GM23338 (cell line): ENCODE results near the gene SMIM41. TPM values are rescaled to one million over a fixed set of nuclear protein-coding genes. Genes with fewer than 3 reads are reported as not detected.

Experiments
- ATAC-seq: fragments of 200-7000 bp; cut with Tn5 transposase; 3 replicates; pipeline ENCODE4 v1.9.1; 2020
- DNase-seq: peaks from one replicate; pipeline ENCODE4 v3.0.0-alpha.2; 2015; ENCODE audit warnings: low spot score
- H2AFZ ChIP-seq: fragments of 200-600 bp; sonication (generic); 2 replicates; pipeline ENCODE4 v1.8.0; 2016; ENCODE audit warnings: antibody characterized with exemption, mild to moderate bottlenecking, moderate library complexity
- H3F3A ChIP-seq: fragments of 200-600 bp; sonication (generic); replicated peaks from 2 replicates; pipeline ENCODE4 v1.8.0; 2017; ENCODE audit warnings: antibody characterized with exemption, mixed run types, low read depth
- H3K27ac ChIP-seq: fragments of 200-600 bp; sonication (generic); 2 replicates; pipeline ENCODE4 v1.6.1; 2016; ENCODE audit warnings: low read depth
- H3K27me3 ChIP-seq: fragments of 200-600 bp; sonication (generic); 2 replicates; pipeline ENCODE4 v1.8.0; 2016; ENCODE audit warnings: mild to moderate bottlenecking, mixed run types, moderate library complexity; ENCODE audit not compliant: insufficient read depth
- H3K36me3 ChIP-seq: fragments of 200-600 bp; sonication (generic); 2 replicates; pipeline ENCODE4 v1.8.0; 2016; ENCODE audit warnings: mild to moderate bottlenecking; ENCODE audit not compliant: insufficient read depth
- H3K4me1 ChIP-seq: fragments of 200-600 bp; sonication (generic); 2 replicates; pipeline ENCODE4 v1.8.0; 2016; ENCODE audit warnings: mild to moderate bottlenecking, moderate library complexity; ENCODE audit not compliant: insufficient read depth
- H3K4me2 ChIP-seq: fragments of 200-600 bp; sonication (generic); 2 replicates; pipeline ENCODE4 v1.7.1; 2017; ENCODE audit warnings: mixed run types
- H3K4me3 ChIP-seq: fragments of 200-600 bp; sonication (generic); 2 replicates; pipeline ENCODE4 v1.6.1; 2016; ENCODE audit warnings: mixed run types
- H3K79me2 ChIP-seq: fragments of 200-600 bp; sonication (generic); replicated peaks from 2 replicates; pipeline ENCODE4 v1.8.0; 2017; ENCODE audit warnings: mild to moderate bottlenecking; ENCODE audit not compliant: insufficient read depth
- H3K9me2 ChIP-seq: fragments of 200-600 bp; sonication (generic); 2 replicates; pipeline ENCODE4 v1.8.0; 2017; ENCODE audit not compliant: insufficient read depth
- H4K20me1 ChIP-seq: fragments of 200-600 bp; sonication (generic); replicated peaks from 2 replicates; pipeline ENCODE4 v1.8.0; 2017; ENCODE audit warnings: mild to moderate bottlenecking; ENCODE audit not compliant: insufficient read depth
- H3K27ac Mint-ChIP-seq: 2 replicates; pipeline ENCODE4 v1.8.0; 2020; ENCODE audit warnings: inconsistent platforms, mild to moderate bottlenecking, moderate library complexity, mixed read lengths
- H3K27me3 Mint-ChIP-seq: 3 replicates; pipeline ENCODE4 v1.8.0; 2022; ENCODE audit warnings: low read depth, mild to moderate bottlenecking, moderate library complexity, mixed read lengths, inconsistent platforms; ENCODE audit not compliant: insufficient read depth, poor library complexity
- H3K36me3 Mint-ChIP-seq: 3 replicates; pipeline ENCODE4 v1.8.0; 2021; ENCODE audit warnings: low read depth, mild to moderate bottlenecking, inconsistent platforms, moderate library complexity, mixed read lengths
- H3K4me1 Mint-ChIP-seq: 3 replicates; pipeline ENCODE4 v1.8.0; 2020; ENCODE audit warnings: mild to moderate bottlenecking, inconsistent platforms, mixed read lengths
- H3K4me3 Mint-ChIP-seq: 3 replicates; pipeline ENCODE4 v1.8.0; 2021; ENCODE audit warnings: moderate library complexity, mild to moderate bottlenecking, inconsistent platforms, mixed read lengths
- H3K9me3 Mint-ChIP-seq: 3 replicates; pipeline ENCODE4 v1.8.0; 2020; ENCODE audit warnings: moderate library complexity, mild to moderate bottlenecking, inconsistent platforms, mixed read lengths
- CREB1 ChIP-seq: fragments of 250-450 bp; sonication (Bioruptor Pico); IDR thresholded peaks from 2 replicates; pipeline ENCODE4 v1.5.0; 2020; ENCODE audit warnings: low read depth, mild to moderate bottlenecking, moderate library complexity
- EZH2 ChIP-seq: fragments of 200-600 bp; sonication (generic); IDR thresholded peaks from one replicate; pipeline ENCODE4 v1.8.0; 2017; ENCODE audit warnings: antibody characterized with exemption, mild to moderate bottlenecking, low read depth; ENCODE audit not compliant: unreplicated experiment
- POLR2AphosphoS5 ChIP-seq: IDR thresholded peaks from 2 replicates; pipeline ENCODE4 v1.6.1; 2016; ENCODE audit warnings: antibody characterized with exemption, low read depth
- REST ChIP-seq: IDR thresholded peaks from one replicate; pipeline ENCODE4 v1.6.1; 2018; ENCODE audit warnings: antibody characterized with exemption; ENCODE audit not compliant: unreplicated experiment
- ZNF331 ChIP-seq: fragments of 250-450 bp; sonication (Bioruptor Pico); IDR thresholded peaks from 2 replicates; pipeline ENCODE4 v1.5.0; 2020; ENCODE audit warnings: low read depth, mild to moderate bottlenecking, moderate library complexity
- polyA plus RNA-seq: library from polyadenylated mRNA; unstranded; fragments of >200 nt; fragmentation: Nextera tagmentation; extraction: Ambion mirVana; gene quantifications from 2 replicates; pipeline ENCODE4 v1.2.1, GENCODE V29; 2016
- total RNA-seq: library from RNA; depleted of rRNA; stranded (reverse); fragments of >200 nt; shearing (Covaris generic); gene quantifications from 2 replicates; pipeline ENCODE4 v1.2.3, GENCODE V29; 2014

SMIM41 gene
- total and polyA plus RNA-seq, 2 experiments from 2014 or later: 0.66 TPM

DNA sequence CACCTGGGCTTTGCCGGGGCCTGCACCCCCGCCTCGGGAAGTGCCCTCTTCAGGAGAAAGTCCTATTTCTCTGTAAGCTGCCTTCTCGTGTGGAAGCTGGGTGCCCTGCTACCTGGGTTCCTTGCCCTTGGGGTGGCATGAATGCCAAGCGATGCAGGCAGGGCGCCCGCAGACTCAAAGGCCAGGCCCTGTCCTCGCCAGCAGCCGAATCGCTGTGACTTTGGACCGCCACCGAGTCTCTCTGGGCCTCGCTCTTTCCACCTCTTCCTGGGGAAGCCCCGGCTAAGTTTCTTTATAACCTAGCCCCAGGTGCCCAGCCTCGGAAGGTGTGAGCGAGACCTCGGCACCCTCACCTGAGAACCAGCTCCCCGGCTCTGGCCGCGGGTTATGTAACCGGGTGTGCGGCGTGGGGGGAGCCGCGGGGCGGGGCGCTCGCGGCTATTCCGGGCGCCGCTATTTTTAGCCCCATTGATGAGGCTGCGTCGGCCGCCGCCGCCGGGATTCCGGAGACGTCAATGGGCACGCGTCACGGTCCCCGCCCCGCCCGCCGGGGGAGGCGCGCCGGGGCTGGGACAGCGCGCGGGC lies 42.8 kb upstream of the SMIM41 start:
- H3K27me3 Mint-ChIP-seq: peaks cover 37% of the 10 kb centered on the region
- peak; percentile 7 for ATAC-seq
- Histone ChIP-seq H2AFZ (peak overlapping the region; percentile 95), H3K4me3 (peak overlapping the region; percentile 66), H3K36me3 (no peaks in the 10 kb centered on the region), H3K4me2 (peak overlapping the region; percentile 88), H3K79me2 (peaks cover 15% of the 10 kb centered on the region), H3K4me1 (peaks cover 17% of the 10 kb centered on the region), H4K20me1 (peaks cover 12% of the 10 kb centered on the region), H3K27me3 (peaks cover 54% of the 10 kb centered on the region), H3K9me2 (no peaks in the 10 kb centered on the region), H3K27ac (peak overlapping the region; percentile 63; the same call in 1 of the 2 replicates), H3F3A (peaks cover 14% of the 10 kb centered on the region)
- peak overlapping the region; percentile 66 for H3K4me3 Mint-ChIP-seq
- H3K9me3 Mint-ChIP-seq: no peaks in the 10 kb centered on the region
- no peaks in the 10 kb centered on the region for H3K36me3 Mint-ChIP-seq
- H3K27ac Mint-ChIP-seq: no peak overlapping the region
- DNase-seq: peak; percentile 84
- H3K4me1 Mint-ChIP-seq: peaks cover 36% of the 10 kb centered on the region
- peak; percentile 84 for TF ChIP-seq CREB1
- no peak for TF ChIP-seq REST
- TF ChIP-seq POLR2AphosphoS5: no peak

DNA sequence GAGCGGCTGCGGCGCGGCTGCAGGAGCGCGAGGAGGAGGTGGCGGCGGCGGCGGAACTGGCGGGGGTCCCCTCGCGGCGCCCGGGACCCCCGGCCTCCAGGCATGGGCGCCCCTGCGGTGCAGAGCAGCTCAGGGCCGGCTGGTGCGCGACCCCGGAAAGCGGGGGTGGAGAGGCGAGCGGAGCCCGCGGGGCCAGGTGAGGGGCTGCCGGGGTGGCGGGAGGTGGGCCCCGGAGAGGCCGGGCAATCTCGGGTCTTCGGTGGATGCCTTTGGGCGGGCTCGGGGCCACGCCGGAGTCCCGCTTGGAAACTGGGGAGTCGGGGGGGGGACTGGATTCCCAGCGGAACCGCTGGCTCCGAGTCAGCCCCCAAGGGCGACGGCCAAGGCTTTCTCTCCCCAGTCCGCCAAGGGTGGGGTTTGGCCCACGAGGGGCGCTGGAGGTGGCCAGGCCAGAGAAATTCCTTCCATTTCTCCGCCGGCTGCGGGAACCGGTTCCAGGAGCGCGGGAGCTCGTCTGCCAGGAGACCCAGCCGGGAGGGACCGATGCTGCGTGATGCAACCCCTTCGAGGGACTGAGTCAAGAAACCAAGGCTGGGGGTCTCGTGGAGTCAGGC lies 42.1 kb upstream of the SMIM41 start:
- peaks cover 36% of the 10 kb centered on the region for H3K4me1 Mint-ChIP-seq
- H3K4me3 Mint-ChIP-seq: peak overlapping the region; percentile 87
- Histone ChIP-seq H3K36me3 (no peaks in the 10 kb centered on the region), H3K4me2 (peak overlapping the region; percentile 93), H3K4me1 (peaks cover 14% of the 10 kb centered on the region), H3F3A (peaks cover 14% of the 10 kb centered on the region), H3K27me3 (peaks cover 50% of the 10 kb centered on the region), H2AFZ (peak overlapping the region; percentile 85), H3K27ac (no peak overlapping the region), H3K9me2 (no peaks in the 10 kb centered on the region), H3K79me2 (peaks cover 15% of the 10 kb centered on the region), H3K4me3 (peak overlapping the region; percentile 92), H4K20me1 (peaks cover 12% of the 10 kb centered on the region)
- TF ChIP-seq CREB1: peak; percentile 13; the same call in 1 of the 2 replicates
- no peak for TF ChIP-seq EZH2
- peak overlapping the region; percentile 85; the same call in 1 of the 2 replicates for H3K27ac Mint-ChIP-seq
- DNase-seq (peak; percentile 79), ATAC-seq (peak; percentile 8)
- no peaks in the 10 kb centered on the region for H3K9me3 Mint-ChIP-seq
- H3K27me3 Mint-ChIP-seq: peaks cover 40% of the 10 kb centered on the region
- peaks cover 5% of the 10 kb centered on the region; the same call in 1 of the 3 replicates for H3K36me3 Mint-ChIP-seq

GRCh38 chr12:52038447-52038846 lies 41.1 kb upstream of the SMIM41 start:
- H3K27ac Mint-ChIP-seq: no peak overlapping the region
- peaks cover 30% of the 10 kb centered on the region for H3K4me1 Mint-ChIP-seq
- H3K4me3 Mint-ChIP-seq: peak overlapping the region; percentile 87
- DNase-seq (no peak), ATAC-seq (no peak)
- H3K27me3 ChIP-seq: peaks cover 50% of the 10 kb centered on the region
- no peak overlapping the region for H2AFZ ChIP-seq
- peaks cover 10% of the 10 kb centered on the region for H3K4me1 ChIP-seq
- H3K4me3 ChIP-seq: peak overlapping the region; percentile 92
- no peaks in the 10 kb centered on the region for H3K9me2 ChIP-seq
- peaks cover 8% of the 10 kb centered on the region; the same call in 1 of the 3 replicates for H3K36me3 Mint-ChIP-seq
- H3K9me3 Mint-ChIP-seq: no peaks in the 10 kb centered on the region
- peaks cover 12% of the 10 kb centered on the region for H4K20me1 ChIP-seq
- peak overlapping the region; percentile 93; the same call in 1 of the 2 replicates for H3K4me2 ChIP-seq
- H3K36me3 ChIP-seq: no peaks in the 10 kb centered on the region
- H3K27ac ChIP-seq: no peak overlapping the region
- peaks cover 15% of the 10 kb centered on the region for H3K79me2 ChIP-seq
- no peak for TF ChIP-seq POLR2AphosphoS5
- no peak for TF ChIP-seq ZNF331 (CRISPR knock-in tag)
- peaks cover 14% of the 10 kb centered on the region for H3F3A ChIP-seq
- H3K27me3 Mint-ChIP-seq: peaks cover 37% of the 10 kb centered on the region
